H4 (cell line): ENCODE measurements around the gene GNB1L. TPM values are rescaled to one million over a fixed set of nuclear protein-coding genes. Genes with fewer than 3 reads are reported as not detected.
"Not testable (repeated sequence)": the region's sequence is repeated elsewhere in the genome, so short reads cannot be mapped to it uniquely, and the experiment has no call there.

Experiments used
- DNase-seq: peaks from one replicate; pipeline ENCODE4 v3.0.0-alpha.2; 2015; ENCODE audit warnings: low spot score
- total RNA-seq: library from RNA; depleted of rRNA; stranded (reverse); fragments of >200 nt; shearing (Covaris generic); gene quantifications from 2 replicates; pipeline ENCODE4 v1.2.3, GENCODE V29; 2014

GNB1L gene
- total RNA-seq, 1 experiment from 2014 or later = 5.7 TPM

- no peak for DNase-seq
Measured at GRCh38 chr22:19889951-19890350, 35.3 kb upstream of the GNB1L start.

GRCh38 chr22:19888131-19888746 lies 33.6 kb upstream of the GNB1L start:
- no peak for DNase-seq

DNA sequence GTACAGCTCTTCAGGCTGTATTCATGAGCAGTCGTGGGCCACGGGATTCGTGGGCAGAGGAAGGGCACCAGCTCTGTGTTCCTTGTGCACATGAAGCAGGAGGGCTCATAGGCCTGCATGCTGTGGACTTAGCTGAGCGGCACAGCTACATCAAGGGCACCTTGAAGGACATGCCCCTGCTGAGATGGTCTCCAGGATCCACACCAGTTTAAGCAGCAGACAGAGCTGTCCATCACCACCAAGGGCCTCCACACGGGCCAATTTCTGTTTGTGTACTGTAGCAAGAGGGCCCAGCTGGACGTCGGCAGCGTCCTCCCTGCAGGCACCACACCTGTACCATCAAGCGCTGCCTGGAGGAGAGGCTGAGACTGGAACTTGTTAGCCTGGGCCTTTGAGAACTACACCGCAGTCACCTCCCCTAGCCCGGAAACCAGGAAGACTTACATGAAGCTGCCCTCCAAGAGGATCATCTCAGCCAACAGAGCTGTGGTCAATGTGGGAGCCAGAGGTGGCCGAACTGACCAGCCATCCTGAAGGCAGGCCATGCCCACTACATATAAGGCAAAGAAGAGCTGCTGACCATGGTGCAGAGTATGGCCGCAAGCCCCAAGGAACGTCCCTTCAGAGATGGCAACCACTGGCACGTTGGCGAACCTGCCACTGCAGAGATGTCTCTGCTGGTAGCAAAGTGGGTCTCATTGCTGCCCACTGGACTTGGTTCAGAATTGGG lies 32.7 kb upstream of the GNB1L start:
- no peak for DNase-seq

GRCh38 chr22:19886605-19887255 lies 32.1 kb upstream of the GNB1L start:
- DNase-seq = peak; percentile 19

DNA sequence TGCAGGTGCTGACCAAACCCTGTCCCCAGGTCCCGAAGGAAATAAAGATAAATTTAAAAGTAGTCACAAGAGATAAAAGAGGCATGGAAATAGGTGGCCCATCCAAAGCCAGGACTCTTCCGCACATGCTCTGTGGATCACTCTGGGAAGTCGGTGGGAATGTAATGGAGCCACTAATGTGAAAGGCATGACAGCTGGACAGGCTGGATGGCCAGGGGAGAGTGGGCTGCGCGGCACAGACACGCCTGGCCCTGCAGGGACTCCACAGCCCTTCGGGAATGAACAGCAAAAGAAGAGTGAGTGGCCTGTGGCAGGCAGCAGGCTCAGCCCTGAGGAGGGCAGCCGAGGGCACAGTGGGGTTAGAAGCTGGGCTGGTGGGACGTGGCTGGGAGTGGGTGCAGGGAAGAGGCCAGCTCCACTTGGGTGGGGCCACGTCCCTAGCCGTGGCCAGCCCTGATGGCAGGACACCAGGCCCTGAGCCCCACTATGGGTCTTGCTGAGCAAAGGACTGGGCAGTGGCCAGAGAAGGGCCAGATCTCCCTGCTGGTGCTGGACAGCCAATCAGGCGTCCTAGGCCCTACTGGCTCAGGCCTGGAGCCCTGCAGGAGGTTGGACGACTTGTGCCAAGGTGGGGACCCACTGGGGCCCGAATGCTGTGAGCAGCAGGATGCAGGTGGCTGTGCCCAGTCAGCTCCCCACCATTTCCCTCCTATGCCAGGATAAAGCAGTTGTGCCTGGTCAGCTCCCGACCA lies 31.3 kb upstream of the GNB1L start:
- no peak for DNase-seq

DNA sequence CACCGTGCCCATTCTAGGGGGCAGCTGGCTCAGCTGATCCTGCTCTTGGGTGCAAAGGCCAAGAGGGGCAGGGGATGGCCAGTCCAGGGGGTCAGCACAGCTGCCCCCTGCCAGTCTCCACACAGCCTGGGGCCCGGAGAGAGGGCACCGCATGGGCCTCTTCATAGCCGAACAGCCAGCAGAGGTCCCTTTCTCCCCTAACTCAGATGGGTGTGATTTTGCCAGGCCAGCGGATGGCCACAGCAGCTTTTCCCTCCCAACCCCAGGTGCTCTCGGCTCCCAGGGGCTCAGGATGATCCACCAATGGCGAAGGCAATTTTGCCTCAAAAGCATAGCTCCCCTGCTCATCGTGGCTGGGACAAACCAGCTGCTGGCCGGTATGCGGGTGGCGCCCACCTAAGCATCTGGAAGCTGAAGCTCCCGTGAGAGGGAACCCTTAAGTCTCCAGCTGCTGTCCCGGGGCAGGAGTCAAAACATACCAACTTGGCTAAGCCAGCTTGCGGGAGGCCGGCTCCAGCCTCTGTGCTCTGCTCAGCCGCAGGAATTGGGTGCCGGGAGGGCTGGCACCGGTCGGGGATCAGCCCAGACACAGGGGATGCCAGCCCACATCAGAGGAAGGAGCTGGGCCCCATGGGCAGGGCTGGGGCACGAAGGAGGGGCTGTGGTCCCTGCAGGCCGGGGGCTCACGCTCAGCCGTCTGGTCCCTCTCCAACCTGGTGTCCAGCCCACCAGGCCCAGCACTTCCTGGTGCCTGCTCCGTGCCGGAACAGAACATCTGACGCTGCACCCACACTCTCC lies 30.5 kb upstream of the GNB1L start:
- DNase-seq = no peak

DNA sequence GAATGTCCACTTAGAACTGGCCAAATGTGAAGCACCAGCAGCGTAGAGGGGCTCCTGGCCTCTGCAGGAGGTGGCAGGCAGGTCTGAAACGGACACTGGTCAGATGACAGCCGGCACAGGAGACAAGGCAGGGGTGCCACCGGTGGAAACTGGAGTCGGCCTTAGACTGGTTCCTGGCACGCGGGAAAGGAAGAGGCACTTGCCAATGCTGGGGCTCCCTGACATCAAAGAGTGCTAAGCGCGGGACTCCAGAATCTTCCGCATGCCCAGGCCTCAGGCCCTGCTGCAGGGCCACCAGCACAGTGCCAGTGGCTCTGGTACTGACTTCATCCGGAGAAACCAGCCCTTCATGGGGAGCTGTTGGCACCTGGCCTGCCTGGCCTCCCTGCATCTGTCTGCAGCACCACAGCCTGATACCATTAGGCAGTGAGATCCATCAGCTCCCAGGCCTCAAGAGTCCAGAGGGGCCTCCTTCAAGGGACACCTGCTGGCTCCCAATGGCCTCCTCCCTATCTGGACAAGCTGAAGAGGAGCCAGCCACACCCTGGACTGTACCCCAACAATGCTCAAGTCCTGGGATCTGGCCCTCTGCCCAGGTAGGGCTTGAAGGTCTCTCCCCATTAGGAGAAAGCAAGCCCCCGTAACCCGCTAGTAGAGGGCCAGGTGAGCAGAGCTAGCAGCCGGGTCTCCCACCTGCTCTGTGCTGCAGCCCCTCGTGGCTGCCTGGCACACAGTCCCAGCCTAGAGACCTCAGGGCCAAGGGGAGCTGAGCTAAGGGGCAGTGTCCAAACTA lies 29.7 kb upstream of the GNB1L start:
- DNase-seq = no peak

- not testable (repeated sequence) for DNase-seq
Measured at GRCh38 chr22:19883446-19883845, 28.8 kb upstream of the GNB1L start.

GRCh38 chr22:19882446-19883381 lies 28.0 kb upstream of the GNB1L start:
- DNase-seq = no peak

DNA sequence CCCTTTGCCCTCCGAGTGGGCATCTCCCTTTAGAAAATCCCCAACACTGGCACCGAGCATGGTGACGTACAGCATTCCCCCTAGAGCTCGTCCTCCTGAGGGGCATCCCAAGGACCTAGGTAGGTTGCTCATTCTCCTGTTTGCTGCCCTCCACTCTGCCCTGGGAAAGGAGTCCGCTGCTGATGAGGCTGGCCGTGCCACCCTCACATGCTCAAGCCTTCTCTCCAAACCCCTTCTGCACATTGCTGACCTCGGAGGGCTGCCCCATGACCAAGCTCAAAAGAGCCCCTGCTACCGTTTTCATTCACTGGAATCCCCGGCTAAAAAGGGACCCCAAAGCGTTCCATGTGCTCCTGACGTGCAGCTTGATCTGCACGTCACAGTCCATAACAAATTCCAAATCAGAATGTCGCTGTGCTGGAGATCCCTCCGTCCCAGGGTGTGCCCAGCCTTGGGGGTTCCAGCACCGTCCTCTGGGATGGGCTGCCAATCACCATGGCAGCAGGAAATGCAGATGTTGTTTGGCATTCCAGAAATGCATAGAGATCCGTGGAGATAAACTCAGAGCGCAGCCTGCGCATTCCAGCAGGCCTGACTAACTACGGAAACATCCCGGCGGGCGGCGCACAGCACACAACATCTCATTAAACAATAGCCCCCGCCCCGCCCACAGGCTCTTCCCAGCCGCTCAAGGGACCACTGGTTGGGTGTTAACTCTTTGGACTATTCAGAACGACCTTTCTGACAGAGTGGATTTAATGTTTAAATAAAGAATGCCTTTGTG lies 26.3 kb upstream of the GNB1L start:
- DNase-seq = peak; percentile 70

GRCh38 chr22:19879992-19880785 lies 25.5 kb upstream of the GNB1L start:
- DNase-seq = no peak

DNA sequence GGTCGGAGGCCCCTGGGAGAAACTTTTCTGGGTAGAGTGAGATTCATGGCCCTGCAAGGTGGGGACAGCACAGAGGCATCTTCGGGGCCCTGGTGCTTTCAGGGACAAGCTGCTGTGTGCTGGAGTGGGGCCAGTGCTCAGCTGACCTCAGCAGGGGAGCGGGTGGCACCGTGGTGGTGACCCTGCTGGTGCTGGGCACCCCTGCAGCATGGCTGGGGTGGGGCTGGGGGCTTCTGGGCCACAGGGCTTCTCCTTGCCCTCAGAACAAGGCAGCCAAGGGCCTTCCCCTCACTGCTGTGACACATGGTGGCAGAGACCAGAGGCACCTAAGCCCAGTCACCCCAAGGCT lies 24.9 kb upstream of the GNB1L start:
- DNase-seq = no peak

GRCh38 chr22:19879246-19879570 lies 24.5 kb upstream of the GNB1L start:
- DNase-seq = no peak

DNA sequence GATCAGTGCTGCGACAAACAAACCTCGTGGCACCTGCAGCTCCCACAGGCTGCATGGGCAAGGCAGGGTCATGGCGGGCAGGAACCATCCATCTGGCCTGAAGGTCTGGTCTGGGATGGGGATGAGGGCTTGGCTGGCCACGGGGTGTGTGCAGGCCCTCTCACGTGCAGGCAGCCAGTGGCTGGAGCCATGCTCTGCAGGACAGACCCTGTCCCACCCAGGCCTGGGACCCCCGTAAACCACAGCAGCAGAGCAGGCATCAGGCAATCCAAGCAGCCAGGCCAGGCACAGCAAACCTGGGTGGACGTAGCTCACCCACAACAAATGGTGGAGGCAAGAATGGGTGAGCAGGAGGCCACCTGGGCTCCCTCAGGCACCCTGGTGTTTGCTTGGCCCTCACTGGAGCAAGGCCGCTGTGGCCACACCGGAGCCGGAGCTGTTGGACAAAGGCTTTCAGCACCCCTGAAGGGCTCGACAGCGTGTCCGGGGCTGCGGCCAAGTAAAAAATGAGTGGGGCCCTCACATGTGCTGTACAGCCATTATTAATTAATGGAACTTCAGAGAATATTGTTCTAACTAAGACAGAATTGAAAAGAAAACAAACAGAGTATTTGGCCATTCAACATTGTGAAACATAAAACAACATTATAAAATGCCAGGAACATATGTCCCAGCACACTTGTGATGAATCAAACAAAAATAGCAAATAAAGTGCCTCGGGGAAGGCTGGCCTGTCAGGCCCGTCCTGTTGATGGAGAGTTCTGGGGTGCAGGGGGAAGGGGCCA lies 24.0 kb upstream of the GNB1L start:
- DNase-seq = no peak

- DNase-seq = no peak
Measured at GRCh38 chr22:19877626-19878339, 23.1 kb upstream of the GNB1L start.

- DNase-seq = no peak
Measured at GRCh38 chr22:19876941-19877625, 22.4 kb upstream of the GNB1L start.
